ENCODE measurements around the gene HAUS8. TPM values are rescaled to one million over a fixed set of nuclear protein-coding genes. Genes with fewer than 3 reads are reported as not detected.
A peak's percentile ranks its signal among the peaks of the same experiment; 100 is the strongest.

HAUS8 gene
- total and polyA plus RNA-seq, 2 donors (not counting 3 experiments of a cell fraction or from before 2014, with no cell fraction given): 9.6 to 30.3 TPM

GRCh38 chr19:17101686-17102628, 26.7 kb upstream of the HAUS8 start:
- ChIA-PET CTCF (no interaction called here), POLR2A (no interaction called here)
- no peak overlapping the region for H3K4me2 ChIP-seq (ENCODE audit: insufficient read depth, low read length)
- H3K79me2 ChIP-seq (ENCODE audit: control insufficient read depth, insufficient read depth, low read length): peaks cover 82% of the 10 kb centered on the region
- no peak overlapping the region for H2AFZ ChIP-seq (ENCODE audit: low read depth, low read length)
- peaks cover 5% of the 10 kb centered on the region for H4K20me1 ChIP-seq (replicated peaks; ENCODE audit: control insufficient read depth, extremely low read depth, insufficient read depth, low read length)
- DNase-seq (ENCODE audit: low read depth, low spot score) (no peak), FAIRE-seq (no peak)
- H3K27ac ChIP-seq (ENCODE audit: insufficient read depth, low read depth, low read length): no peak overlapping the region
- intact Hi-C loops (cut with micrococcal nuclease) (no loop called here), dilution Hi-C loops (cut with MboI; ENCODE audit: extremely low pct_ligation_motif_present, low sequenced_read_pairs) (no loop called here)
- no peaks in the 10 kb centered on the region for H3K9me3 ChIP-seq (replicated peaks; ENCODE audit: control insufficient read depth, insufficient read depth, low read length)
- no peaks in the 10 kb centered on the region for H3K9me1 ChIP-seq (replicated peaks; ENCODE audit: control insufficient read depth, extremely low read depth, insufficient read depth, low read length)
- TF ChIP-seq POLR2AphosphoS5 (IDR thresholded peaks at IDR 0.05; ENCODE audit: insufficient read depth, low read depth, low read length) (no peak), FOS (IDR thresholded peaks at IDR 0.05; ENCODE audit: borderline replicate concordance, insufficient read depth, low read length) (no peak), POLR2A (IDR thresholded peaks at IDR 0.05; ENCODE audit: low read depth, low read length) (no peak), GATA2 (IDR thresholded peaks at IDR 0.05; ENCODE audit: insufficient read depth, insufficient read length, low read depth, low read length) (no peak), JUN (IDR thresholded peaks at IDR 0.05; ENCODE audit: borderline replicate concordance, insufficient read depth, insufficient read length, low read depth) (no peak)
- TF ChIP-seq, protein P1, sequence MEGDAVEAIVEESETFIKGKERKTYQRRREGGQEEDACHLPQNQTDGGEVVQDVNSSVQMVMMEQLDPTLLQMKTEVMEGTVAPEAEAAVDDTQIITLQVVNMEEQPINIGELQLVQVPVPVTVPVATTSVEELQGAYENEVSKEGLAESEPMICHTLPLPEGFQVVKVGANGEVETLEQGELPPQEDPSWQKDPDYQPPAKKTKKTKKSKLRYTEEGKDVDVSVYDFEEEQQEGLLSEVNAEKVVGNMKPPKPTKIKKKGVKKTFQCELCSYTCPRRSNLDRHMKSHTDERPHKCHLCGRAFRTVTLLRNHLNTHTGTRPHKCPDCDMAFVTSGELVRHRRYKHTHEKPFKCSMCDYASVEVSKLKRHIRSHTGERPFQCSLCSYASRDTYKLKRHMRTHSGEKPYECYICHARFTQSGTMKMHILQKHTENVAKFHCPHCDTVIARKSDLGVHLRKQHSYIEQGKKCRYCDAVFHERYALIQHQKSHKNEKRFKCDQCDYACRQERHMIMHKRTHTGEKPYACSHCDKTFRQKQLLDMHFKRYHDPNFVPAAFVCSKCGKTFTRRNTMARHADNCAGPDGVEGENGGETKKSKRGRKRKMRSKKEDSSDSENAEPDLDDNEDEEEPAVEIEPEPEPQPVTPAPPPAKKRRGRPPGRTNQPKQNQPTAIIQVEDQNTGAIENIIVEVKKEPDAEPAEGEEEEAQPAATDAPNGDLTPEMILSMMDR (IDR thresholded peaks at IDR 0.05; ENCODE audit: extremely low read depth in 1 of 2, insufficient read depth in 1 of 2, low read depth in 1 of 2, low read length in 2 of 2): no peak
- peaks cover 0 to 10% of the 10 kb centered on the region in 2 experiments for H3K36me3 ChIP-seq (ENCODE audit: control insufficient read depth in 2 of 2, extremely low read depth in 1 of 2, insufficient read depth in 2 of 2, low read length in 2 of 2)
- no peaks in the 10 kb centered on the region for H3K27me3 ChIP-seq (ENCODE audit: control insufficient read depth in 2 of 2, insufficient read depth in 2 of 2, low read length in 2 of 2)
- H3K9ac ChIP-seq (replicated peaks; ENCODE audit: extremely low read depth, insufficient read depth, low read length): no peak overlapping the region
- H3K4me3 ChIP-seq (replicated peaks in 1 of 3; ENCODE audit: insufficient read depth in 1 of 3, low read depth in 1 of 3, low read length in 3 of 3): no peak overlapping the region
- BruUV-seq (replicated peaks): TSS peak; percentile 55
- H3K4me1 ChIP-seq (ENCODE audit: control insufficient read depth, extremely low read depth, insufficient read depth, low read length): peaks cover 6% of the 10 kb centered on the region
